GM23248 (cell line): ENCODE results near the gene CUX1. TPM values are rescaled to one million over a fixed set of nuclear protein-coding genes. Genes with fewer than 3 reads are reported as not detected.

Source experiments
- DNase-seq: peaks from one replicate; pipeline ENCODE4 v3.0.0-alpha.2; 2015
- H2AFZ ChIP-seq: fragments of 200-600 bp; sonication (generic); 2 replicates; pipeline ENCODE4 v1.6.1; 2016; ENCODE audit warnings: antibody characterized with exemption
- H3F3A ChIP-seq: fragments of 200-600 bp; sonication (generic); 2 replicates; pipeline ENCODE4 v1.6.1; 2016; ENCODE audit warnings: mild to moderate bottlenecking, antibody characterized with exemption, mixed run types; ENCODE audit not compliant: insufficient read depth
- H3K27ac ChIP-seq: fragments of 200-600 bp; sonication (generic); 2 replicates; pipeline ENCODE4 v1.5.1; 2016; ENCODE audit warnings: mild to moderate bottlenecking
- H3K27me3 ChIP-seq: fragments of 200-600 bp; sonication (generic); replicated peaks from 2 replicates; pipeline ENCODE4 v1.6.1; 2016; ENCODE audit warnings: mild to moderate bottlenecking; ENCODE audit not compliant: insufficient read depth
- H3K36me3 ChIP-seq: fragments of 200-600 bp; sonication (generic); 2 replicates; pipeline ENCODE4 v1.6.1; 2016; ENCODE audit warnings: low read depth, mild to moderate bottlenecking
- H3K4me1 ChIP-seq: fragments of 200-600 bp; sonication (generic); 2 replicates; pipeline ENCODE4 v1.6.1; 2016; ENCODE audit warnings: mild to moderate bottlenecking; ENCODE audit not compliant: insufficient read depth
- H3K4me2 ChIP-seq: fragments of 200-600 bp; sonication (generic); one replicate; pipeline ENCODE4 v1.6.1; 2016; ENCODE audit warnings: mild to moderate bottlenecking; ENCODE audit not compliant: unreplicated experiment
- H3K4me3 ChIP-seq: fragments of 200-600 bp; sonication (generic); 2 replicates; pipeline ENCODE4 v1.5.1; 2016; ENCODE audit warnings: mild to moderate bottlenecking
- H3K79me2 ChIP-seq: fragments of 200-600 bp; sonication (generic); 2 replicates; pipeline ENCODE4 v1.6.1; 2016; ENCODE audit warnings: mild to moderate bottlenecking; ENCODE audit not compliant: insufficient read depth
- H3K9ac ChIP-seq: fragments of 200-600 bp; sonication (generic); 2 replicates; pipeline ENCODE4 v1.6.1; 2016; ENCODE audit warnings: mild to moderate bottlenecking
- H3K9me2 ChIP-seq: fragments of 200-600 bp; sonication (generic); 2 replicates; pipeline ENCODE4 v1.6.1; 2016; ENCODE audit warnings: mixed run types, mild to moderate bottlenecking, moderate library complexity; ENCODE audit not compliant: insufficient read depth
- H3K9me3 ChIP-seq: fragments of 200-600 bp; sonication (generic); one replicate; pipeline ENCODE4 v1.6.1; 2017; ENCODE audit warnings: low read depth
- H4K20me1 ChIP-seq: fragments of 200-600 bp; sonication (generic); 2 replicates; pipeline ENCODE4 v1.6.0; 2016; ENCODE audit not compliant: insufficient read depth
- EZH2 ChIP-seq: fragments of 200-600 bp; sonication (generic); IDR thresholded peaks from 2 replicates; pipeline ENCODE4 v1.6.1; 2018; ENCODE audit warnings: antibody characterized with exemption, mild to moderate bottlenecking; ENCODE audit not compliant: insufficient read depth, poor library complexity, severe bottlenecking
- EZH2phosphoT487 ChIP-seq: fragments of 200-600 bp; sonication (generic); IDR thresholded peaks from 2 replicates; pipeline ENCODE4 v1.6.1; 2018; ENCODE audit warnings: antibody characterized with exemption, moderate library complexity, mild to moderate bottlenecking, low read depth; ENCODE audit not compliant: insufficient read depth
- WGBS, 2 experiments: methylation state at CpG; one replicate each; pipeline ENCODE4 v1.1.6; 2015 to 2017; ENCODE audit warnings: low lambda C conversion rate in 2 of 2, low coverage in 1 of 2; ENCODE audit errors: missing lambda C conversion rate in 2 of 2; 5-methylcytosine and 5-hydroxymethylcytosine counted together
- in situ Hi-C: fragments of 300-500 bp; cut with MboI; formaldehyde crosslinking; loops from 2 replicates; pipeline ENCODE4 v1.15.0; 2020
- polyA plus RNA-seq: library from polyadenylated mRNA; unstranded; fragments of >200 nt; fragmentation: Nextera tagmentation; extraction: Ambion mirVana; gene quantifications from 2 replicates; pipeline ENCODE4 v1.2.1, GENCODE V29; 2016
- total RNA-seq: library from RNA; depleted of rRNA; stranded (reverse); fragments of >200 nt; shearing (Covaris generic); gene quantifications from 2 replicates; pipeline ENCODE4 v1.2.3, GENCODE V29; 2014

CUX1 gene
- total and polyA plus RNA-seq, 2 experiments from 2014 or later: 30.2 to 34.9 TPM

DNA sequence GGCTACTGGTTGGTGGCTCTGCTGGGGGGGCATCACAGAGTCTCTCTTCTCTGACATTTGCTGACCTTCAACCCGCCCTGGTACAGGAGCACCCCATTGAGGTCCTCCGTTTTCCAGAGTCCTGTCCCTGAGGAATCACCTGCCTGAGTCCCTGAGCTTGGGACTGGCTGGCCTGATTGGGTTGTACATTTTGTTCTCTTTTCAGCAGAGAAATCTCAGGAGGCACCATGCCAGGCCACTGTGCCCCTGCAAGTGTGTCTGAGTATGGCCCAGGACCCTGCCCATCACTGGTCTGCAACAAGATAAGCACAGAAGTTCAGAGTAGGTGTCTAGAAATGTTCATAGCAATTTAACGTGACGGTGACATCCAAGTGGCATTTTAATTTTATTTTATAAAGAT lies 131.2 kb downstream of the CUX1 start:
- DNase-seq: no peak
- Histone ChIP-seq H2AFZ (no peak overlapping the region), H3K79me2 (peaks cover 27% of the 10 kb centered on the region), H3K9me3 (no peaks in the 10 kb centered on the region), H3K27ac (no peak overlapping the region), H3K9me2 (no peaks in the 10 kb centered on the region), H3K4me1 (peaks cover 17% of the 10 kb centered on the region), H3F3A (peaks cover 5% of the 10 kb centered on the region; the same call in 1 of the 2 replicates), H3K4me2 (no peak overlapping the region), H3K4me3 (no peak overlapping the region), H3K27me3 (no peaks in the 10 kb centered on the region), H3K36me3 (no peaks in the 10 kb centered on the region), H4K20me1 (no peaks in the 10 kb centered on the region), H3K9ac (no peak overlapping the region)
- 96 to 98% methylated on average over 4 of the region's 4 CpGs for WGBS, 2 experiments
- in situ Hi-C loops: no loop called here
- no peak for TF ChIP-seq EZH2phosphoT487
- no peak for TF ChIP-seq EZH2

DNA sequence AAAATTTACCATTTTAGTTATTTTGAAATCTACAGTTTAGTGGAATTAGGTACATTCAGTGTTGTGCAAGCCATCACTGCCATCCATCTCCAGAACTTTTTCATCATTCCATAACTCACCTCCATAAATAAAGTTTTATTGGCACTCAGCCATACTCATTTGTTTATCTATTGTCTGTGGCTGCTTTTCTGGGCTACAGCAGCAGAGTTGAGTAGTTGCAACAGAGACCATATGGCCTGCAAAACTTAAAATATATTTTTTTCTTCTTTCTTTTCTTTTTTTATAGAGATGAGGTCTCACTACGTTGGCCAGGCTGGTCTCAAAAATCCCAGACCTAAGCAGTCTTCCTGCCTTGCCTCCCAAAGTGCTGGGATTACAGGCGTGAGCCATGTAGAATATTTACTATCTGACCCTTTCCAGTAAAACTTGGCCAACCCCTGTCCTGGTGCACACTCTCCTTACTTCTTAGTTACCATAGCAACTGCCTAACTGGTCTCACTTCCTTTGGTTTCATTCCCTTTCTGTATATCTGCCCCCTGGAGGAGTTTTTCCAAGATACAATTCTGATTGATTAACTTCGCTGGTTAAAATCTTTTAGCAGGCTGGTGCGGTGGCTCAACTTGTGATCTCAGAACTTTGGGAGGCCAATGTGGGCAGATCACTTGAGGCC lies 133.2 kb downstream of the CUX1 start:
- peaks cover 15% of the 10 kb centered on the region for H3F3A ChIP-seq
- TF ChIP-seq EZH2: no peak
- H3K4me3 ChIP-seq: no peak overlapping the region
- H2AFZ ChIP-seq: no peak overlapping the region
- H3K27me3 ChIP-seq: no peaks in the 10 kb centered on the region
- H4K20me1 ChIP-seq: no peaks in the 10 kb centered on the region
- H3K4me2 ChIP-seq: no peak overlapping the region
- peaks cover 20% of the 10 kb centered on the region for H3K79me2 ChIP-seq
- H3K9ac ChIP-seq: no peak overlapping the region
- DNase-seq: peak; percentile 63
- H3K27ac ChIP-seq: 0 out of 2 replicates have a peak overlapping the region, but pooled peaks have one; percentile 11
- in situ Hi-C loops: no loop called here
- peaks cover 25% of the 10 kb centered on the region for H3K4me1 ChIP-seq
- no peaks in the 10 kb centered on the region for H3K9me3 ChIP-seq
- no peaks in the 10 kb centered on the region for H3K9me2 ChIP-seq
- WGBS, 2 experiments: 86 to 88% methylated on average over 4 of the region's 4 CpGs
- no peaks in the 10 kb centered on the region for H3K36me3 ChIP-seq

DNA sequence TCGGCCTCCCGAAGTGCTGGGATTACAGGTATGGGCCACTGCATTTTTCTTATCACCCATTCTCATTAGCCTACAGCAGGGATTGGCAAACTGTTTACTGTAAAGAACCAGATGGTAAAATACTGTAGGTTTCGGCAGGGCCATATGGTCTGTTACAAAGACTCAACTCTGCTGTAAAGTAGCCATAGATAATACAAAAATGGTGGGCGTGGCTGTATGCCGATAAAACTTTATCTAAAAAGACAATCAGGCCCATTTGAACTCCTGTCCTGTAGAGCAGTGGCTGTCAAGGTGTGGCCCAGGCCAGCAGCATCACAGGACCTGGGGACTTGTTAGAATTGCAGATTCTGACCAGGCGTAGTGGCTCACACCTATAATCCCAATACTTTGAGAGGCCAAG lies 134.3 kb downstream of the CUX1 start:
- no peaks in the 10 kb centered on the region for H3K9me2 ChIP-seq
- WGBS, 2 experiments: 91 to 97% methylated on average over 6 of the region's 6 CpGs
- peaks cover 25% of the 10 kb centered on the region for H3K4me1 ChIP-seq
- H3F3A ChIP-seq: peaks cover 15% of the 10 kb centered on the region
- no peak for DNase-seq
- H3K27ac ChIP-seq: no peak overlapping the region
- no peaks in the 10 kb centered on the region for H4K20me1 ChIP-seq
- in situ Hi-C loops: no loop called here
- H3K79me2 ChIP-seq: peaks cover 22% of the 10 kb centered on the region
- H3K4me2 ChIP-seq: no peak overlapping the region
- no peaks in the 10 kb centered on the region for H3K36me3 ChIP-seq
- TF ChIP-seq EZH2 (no peak), EZH2phosphoT487 (no peak)
- no peaks in the 10 kb centered on the region for H3K27me3 ChIP-seq
- H2AFZ ChIP-seq: no peak overlapping the region
- no peaks in the 10 kb centered on the region for H3K9me3 ChIP-seq
- H3K9ac ChIP-seq: no peak overlapping the region
- H3K4me3 ChIP-seq: no peak overlapping the region

DNA sequence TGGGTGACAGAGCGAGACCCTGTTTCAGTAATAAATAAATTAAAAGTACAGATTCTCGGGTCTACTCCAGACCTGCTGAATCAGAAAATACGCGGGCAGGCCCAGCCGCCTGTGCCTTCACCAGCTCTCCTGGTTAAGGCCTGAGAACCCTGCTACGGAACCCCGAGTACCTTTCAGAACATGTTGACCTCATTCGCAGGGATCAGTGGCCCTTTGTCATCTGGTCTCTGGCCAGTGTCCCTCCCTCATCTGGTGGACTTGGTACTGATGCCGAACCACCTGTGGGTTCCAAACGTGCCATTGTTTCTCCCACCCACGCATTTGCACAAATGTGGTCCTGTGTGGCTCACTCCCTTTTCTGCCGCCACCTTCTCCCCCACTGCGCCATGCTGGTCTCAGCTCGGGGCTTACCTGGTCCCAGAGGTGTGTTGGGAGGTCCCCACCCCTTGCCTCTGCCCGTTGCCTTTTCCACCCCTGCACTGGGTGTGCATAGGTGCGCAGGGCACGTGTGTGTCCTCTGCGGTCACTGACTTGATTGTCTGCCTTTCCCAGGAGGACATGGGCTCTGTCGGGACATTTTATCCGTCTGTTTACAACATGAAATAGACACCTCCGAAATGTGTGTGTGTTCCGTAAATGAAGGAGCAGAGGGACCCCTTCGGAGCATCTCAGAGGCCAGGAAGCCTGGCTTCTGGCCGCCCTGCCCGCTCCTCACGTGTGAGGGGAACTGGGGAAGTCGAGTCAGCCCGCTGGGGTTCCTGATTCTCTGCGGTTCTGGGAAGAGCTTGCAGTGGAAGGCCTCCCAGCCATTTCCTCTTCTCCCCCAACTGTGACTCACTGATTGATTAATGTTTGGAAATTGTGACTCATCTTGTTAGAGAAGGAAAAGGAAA lies 135.2 kb downstream of the CUX1 start:
- Histone ChIP-seq H3K9ac (peak overlapping the region; percentile 85), H3K27ac (peak overlapping the region; percentile 97)

More for the DNA sequence above, 135.2 kb downstream of the CUX1 start:
- Histone ChIP-seq H4K20me1 (no peaks in the 10 kb centered on the region), H3F3A (peaks cover 15% of the 10 kb centered on the region), H3K9me3 (no peaks in the 10 kb centered on the region), H2AFZ (peak overlapping the region; percentile 85; the same call in 1 of the 2 replicates), H3K4me1 (peaks cover 25% of the 10 kb centered on the region), H3K4me2 (peak overlapping the region; percentile 97), H3K79me2 (peaks cover 29% of the 10 kb centered on the region), H3K36me3 (no peaks in the 10 kb centered on the region), H3K27me3 (no peaks in the 10 kb centered on the region), H3K9me2 (no peaks in the 10 kb centered on the region), H3K4me3 (peak overlapping the region; percentile 66)
- TF ChIP-seq EZH2phosphoT487: no peak
- no peak for TF ChIP-seq EZH2
- WGBS, 2 experiments: 70 to 72% methylated on average over 29 of the region's 29 CpGs
- peak; percentile 91 for DNase-seq
- in situ Hi-C loops: no loop called here
